ENCODE results near the gene ABCG5. TPM values are rescaled to one million over a fixed set of nuclear protein-coding genes. Genes with fewer than 3 reads are reported as not detected.

ABCG5 gene
- total and polyA plus RNA-seq, 8 donors, result 0.06 TPM; not detected in 7

DNA sequence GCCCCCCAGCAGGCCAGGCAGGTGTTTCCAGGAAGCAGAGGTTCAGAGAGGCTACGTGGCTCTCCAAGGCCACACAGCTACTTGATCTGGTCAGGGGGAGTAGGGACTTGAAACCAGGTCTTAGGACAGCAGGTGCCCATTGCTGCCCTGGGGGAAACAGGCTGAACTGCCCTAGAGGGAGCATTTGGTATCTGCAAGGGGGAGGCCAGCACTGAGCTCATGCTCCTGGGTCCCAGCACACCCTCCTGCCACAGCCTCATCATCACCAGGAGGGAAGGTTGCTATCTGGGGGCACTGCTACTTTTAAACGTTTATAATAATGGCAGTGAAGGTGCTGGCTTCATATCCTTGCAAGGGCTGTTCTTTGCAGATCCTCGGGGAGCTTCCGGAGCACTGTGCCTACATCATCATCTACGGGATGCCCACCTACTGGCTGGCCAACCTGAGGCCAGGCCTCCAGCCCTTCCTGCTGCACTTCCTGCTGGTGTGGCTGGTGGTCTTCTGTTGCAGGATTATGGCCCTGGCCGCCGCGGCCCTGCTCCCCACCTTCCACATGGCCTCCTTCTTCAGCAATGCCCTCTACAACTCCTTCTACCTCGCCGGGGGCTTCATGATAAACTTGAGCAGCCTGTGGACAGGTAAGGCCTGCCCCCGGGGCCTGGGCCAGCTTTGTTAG lies 36.3 kb upstream of the ABCG5 start:
- intact Hi-C loops (cut with DNase I), result no loop called here
- no peaks in the 10 kb centered on the region for H3K9me3 ChIP-seq
- WGBS, 2 donors, result 72 to 76% methylated on average over 11 of the region's 11 CpGs

DNA sequence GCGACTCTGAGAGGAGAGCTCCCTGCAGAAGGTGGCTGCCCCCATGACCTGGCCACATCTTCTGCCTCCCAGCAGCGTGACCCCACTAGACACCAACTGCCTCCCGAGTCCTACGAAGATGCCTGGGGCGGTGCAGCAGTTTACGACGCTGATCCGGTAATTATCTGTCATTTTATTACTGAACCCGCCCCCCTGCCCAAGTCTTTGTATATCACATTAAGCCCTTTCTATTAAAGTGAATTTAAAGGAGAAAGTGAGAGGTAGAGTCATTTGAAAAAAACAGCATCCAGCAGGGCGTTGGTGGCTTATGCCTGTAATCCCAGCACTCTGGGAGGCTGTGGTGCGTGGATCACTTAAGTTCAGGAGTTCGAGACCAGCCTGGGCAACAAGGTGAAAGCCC lies 33.5 kb upstream of the ABCG5 start:
- intact Hi-C loops (cut with DNase I), result no loop called here
- Histone ChIP-seq H3K27ac (no peak overlapping the region), H3K4me3 (no peak overlapping the region), H3K36me3 (no peaks in the 10 kb centered on the region), H3K4me1 (no peaks in the 10 kb centered on the region), H3K27me3 (no peaks in the 10 kb centered on the region), H3K9me3 (no peaks in the 10 kb centered on the region)
- ATAC-seq (no peak), DNase-seq (no peak), FAIRE-seq (no peak)
- 81 to 85% methylated on average over 12 of the region's 12 CpGs for WGBS, 2 donors
- TF ChIP-seq, protein P1, sequence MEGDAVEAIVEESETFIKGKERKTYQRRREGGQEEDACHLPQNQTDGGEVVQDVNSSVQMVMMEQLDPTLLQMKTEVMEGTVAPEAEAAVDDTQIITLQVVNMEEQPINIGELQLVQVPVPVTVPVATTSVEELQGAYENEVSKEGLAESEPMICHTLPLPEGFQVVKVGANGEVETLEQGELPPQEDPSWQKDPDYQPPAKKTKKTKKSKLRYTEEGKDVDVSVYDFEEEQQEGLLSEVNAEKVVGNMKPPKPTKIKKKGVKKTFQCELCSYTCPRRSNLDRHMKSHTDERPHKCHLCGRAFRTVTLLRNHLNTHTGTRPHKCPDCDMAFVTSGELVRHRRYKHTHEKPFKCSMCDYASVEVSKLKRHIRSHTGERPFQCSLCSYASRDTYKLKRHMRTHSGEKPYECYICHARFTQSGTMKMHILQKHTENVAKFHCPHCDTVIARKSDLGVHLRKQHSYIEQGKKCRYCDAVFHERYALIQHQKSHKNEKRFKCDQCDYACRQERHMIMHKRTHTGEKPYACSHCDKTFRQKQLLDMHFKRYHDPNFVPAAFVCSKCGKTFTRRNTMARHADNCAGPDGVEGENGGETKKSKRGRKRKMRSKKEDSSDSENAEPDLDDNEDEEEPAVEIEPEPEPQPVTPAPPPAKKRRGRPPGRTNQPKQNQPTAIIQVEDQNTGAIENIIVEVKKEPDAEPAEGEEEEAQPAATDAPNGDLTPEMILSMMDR (IDR thresholded peaks at IDR 0.05), result no peak

More for the DNA sequence above, 36.3 kb upstream of the ABCG5 start:
- DNase-seq (no peak), ATAC-seq (no peak), FAIRE-seq (no peak)
- Histone ChIP-seq H3K4me1 (no peaks in the 10 kb centered on the region), H3K36me3 (no peaks in the 10 kb centered on the region), H3K4me3 (no peak overlapping the region), H3K27me3 (no peaks in the 10 kb centered on the region), H3K27ac (no peak overlapping the region)
- TF ChIP-seq, protein P1 (IDR thresholded peaks at IDR 0.05), result no peak

DNA sequence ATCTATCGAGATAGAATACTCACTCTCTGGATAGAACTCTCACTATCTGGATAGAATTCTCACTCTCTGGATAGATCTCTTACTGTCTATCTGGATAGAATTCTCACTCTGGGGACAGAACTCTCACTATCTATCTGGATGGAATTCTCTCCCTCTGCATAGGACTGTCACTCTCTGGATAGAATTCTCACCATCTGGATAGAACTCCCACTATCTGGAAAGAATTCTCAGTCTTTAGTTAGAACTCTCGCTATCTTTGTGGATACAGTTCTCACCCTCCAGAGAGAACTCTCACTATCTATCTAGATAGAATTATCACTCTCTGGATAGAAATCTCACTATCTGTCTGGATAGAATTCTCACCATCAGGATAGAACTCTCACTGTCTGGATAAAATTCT lies 16.7 kb upstream of the ABCG5 start:
- no peak overlapping the region for H3K4me3 ChIP-seq
- no peaks in the 10 kb centered on the region for H3K36me3 ChIP-seq
- no peak for ATAC-seq
- DNase-seq, result no peak
- TF ChIP-seq, protein P1 (IDR thresholded peaks at IDR 0.05), result no peak
- H3K9me3 ChIP-seq, result no peaks in the 10 kb centered on the region
- no peaks in the 10 kb centered on the region for H3K4me1 ChIP-seq
- peaks cover 0 to 3% (median 0%) of the 10 kb centered on the region in 4 donors for H3K27me3 ChIP-seq
- FAIRE-seq, result no peak
- intact Hi-C loops (cut with DNase I), result no loop called here
- H3K27ac ChIP-seq, result no peak overlapping the region
- WGBS, 2 donors, result 50 to 89% methylated on average over 2 of the region's 2 CpGs

DNA sequence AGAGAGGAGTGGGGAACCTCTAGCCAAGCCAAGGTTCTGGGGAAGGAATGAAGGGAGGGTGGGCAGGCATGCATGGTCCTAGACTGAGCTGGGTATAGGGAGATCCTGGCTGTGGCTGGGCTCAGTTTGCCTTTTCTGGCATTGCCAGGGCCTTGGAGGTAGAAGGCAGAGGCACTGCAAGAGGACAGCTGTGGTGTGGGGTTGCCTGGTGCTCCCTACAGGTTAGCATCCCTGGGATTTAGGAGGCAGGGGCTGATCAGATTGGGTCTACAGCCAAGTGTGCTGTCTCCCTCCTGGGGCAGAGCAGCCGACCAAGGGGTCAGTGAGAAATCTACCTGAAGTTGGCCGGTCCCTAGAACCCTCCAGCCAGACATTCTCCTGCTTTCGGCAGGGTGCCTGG lies 16.0 kb upstream of the ABCG5 start:
- peaks cover 0 to 3% (median 0%) of the 10 kb centered on the region in 4 donors for H3K27me3 ChIP-seq
- TF ChIP-seq, protein P1 (IDR thresholded peaks at IDR 0.05), result no peak
- no peak for ATAC-seq
- no peaks in the 10 kb centered on the region for H3K36me3 ChIP-seq
- FAIRE-seq, result no peak
- intact Hi-C loops (cut with DNase I), result no loop called here
- 65 to 70% methylated on average over 3 of the region's 3 CpGs for WGBS, 2 donors
- H3K4me1 ChIP-seq, result no peaks in the 10 kb centered on the region
- no peak overlapping the region for H3K27ac ChIP-seq
- no peaks in the 10 kb centered on the region for H3K9me3 ChIP-seq
- no peak overlapping the region for H3K4me3 ChIP-seq
- DNase-seq, result no peak
